Measurements from ENCODE around the gene MIPOL1.
"Not testable (repeated sequence)": the region's sequence is repeated elsewhere in the genome, so short reads cannot be mapped to it uniquely, and the experiment has no call there.

The MIPOL1 gene

GRCh38 chr14:37210448-37210847 lies 12.7 kb downstream of the MIPOL1 start:
- no peak for TF ChIP-seq CTCF (IDR thresholded peaks at IDR 0.05; ENCODE audit: insufficient read depth, low read length, missing control alignments)
- no peak for DNase-seq (ENCODE audit: low read depth, low spot score)
- ChIA-PET POLR2A (interaction anchor here (1.7 kb wide), 1 partner anchor 13 kb away, joined by 3 read pairs; the partner anchor contains the start of gene MIPOL1), CTCF (no interaction called here)
- no peak overlapping the region for H3K4me3 ChIP-seq (ENCODE audit: low read depth, low read length)

- ChIA-PET CTCF (interaction anchor here (2.8 kb wide), 1 partner anchor 17 kb away, joined by 11 read pairs; no protein-coding TSS in a partner anchor), POLR2A (no interaction called here)
- no peak overlapping the region for H3K4me3 ChIP-seq (ENCODE audit: low read depth, low read length)
- no peak for TF ChIP-seq CTCF (IDR thresholded peaks at IDR 0.05; ENCODE audit: insufficient read depth, low read length, missing control alignments)
- DNase-seq (ENCODE audit: low read depth, low spot score) = no peak
These were observed 15.3 kb downstream of the MIPOL1 start for GRCh38 chr14:37213016-37213415.

- POLR2A ChIA-PET = no interaction called here
- H3K4me3 ChIP-seq (ENCODE audit: low read depth, low read length) = no peak overlapping the region
- CTCF ChIA-PET = interaction anchor here (1.2 to 2.9 kb wide), 3 partner anchors 8 to 16 kb away, joined by 3 to 22 read pairs (median 6); no protein-coding TSS in a partner anchor
- no peak for TF ChIP-seq CTCF (IDR thresholded peaks at IDR 0.05; ENCODE audit: insufficient read depth, low read length, missing control alignments)
- no peak for DNase-seq (ENCODE audit: low read depth, low spot score)
These were observed 17.6 kb downstream of the MIPOL1 start for GRCh38 chr14:37215345-37215744.

GRCh38 chr14:37221073-37221472 lies 23.3 kb downstream of the MIPOL1 start:
- TF ChIP-seq CTCF (IDR thresholded peaks at IDR 0.05; ENCODE audit: insufficient read depth, low read length, missing control alignments) = no peak
- POLR2A ChIA-PET = no interaction called here
- CTCF ChIA-PET = interaction anchor here (1.3 to 3.0 kb wide), 2 partner anchors 10 to 12 kb away, joined by 5 to 25 read pairs; no protein-coding TSS in a partner anchor
- no peak for DNase-seq (ENCODE audit: low read depth, low spot score)
- H3K4me3 ChIP-seq (ENCODE audit: low read depth, low read length) = no peak overlapping the region

- DNase-seq (ENCODE audit: low read depth, low spot score) = no peak
- POLR2A ChIA-PET = no interaction called here
- CTCF ChIA-PET = no interaction called here
- no peak overlapping the region for H3K4me3 ChIP-seq (ENCODE audit: low read depth, low read length)
- TF ChIP-seq CTCF (IDR thresholded peaks at IDR 0.05; ENCODE audit: insufficient read depth, low read length, missing control alignments) = no peak
These were observed 26.3 kb downstream of the MIPOL1 start for GRCh38 chr14:37223947-37224474.

GRCh38 chr14:37225668-37226067 lies 27.9 kb downstream of the MIPOL1 start:
- CTCF ChIA-PET; POLR2A ChIA-PET; DNase-seq (ENCODE audit: low read depth, low spot score): not testable (repeated sequence)

More at GRCh38 chr14:37225668-37226067, 27.9 kb downstream of the MIPOL1 start:
- H3K4me3 ChIP-seq (ENCODE audit: low read depth, low read length) = not testable (repeated sequence)
